Neutrophil (primary cell): ENCODE results near the gene NTF3.

Experiments used
- H3K27ac ChIP-seq: fragments of 200-600 bp; sonication (generic); 2 replicates; pipeline ENCODE4 v1.5.1; 2016; ENCODE audit warnings: mild to moderate bottlenecking, moderate library complexity
- H3K27me3 ChIP-seq: fragments of 200-600 bp; sonication (generic); 2 replicates; pipeline ENCODE4 v1.6.0; 2016; ENCODE audit warnings: mild to moderate bottlenecking
- H3K36me3 ChIP-seq: fragments of 200-600 bp; sonication (generic); 2 replicates; pipeline ENCODE4 v1.5.1; 2017
- H3K4me1 ChIP-seq, 2 experiments: fragments of 200-600 bp in 1 of 2; sonication (generic) in 1 of 2; 1 replicate in 1 of 2; 2 replicates in 1 of 2; pipeline versions ENCODE4 v1.5.1 to v1.6.1; 2013 to 2016; ENCODE audit warnings: low read depth in 1 of 2, low read length in 1 of 2, mild to moderate bottlenecking in 1 of 2, moderate library complexity in 1 of 2; ENCODE audit not compliant: control insufficient read depth in 1 of 2, insufficient read depth in 1 of 2
- H3K4me3 ChIP-seq, 2 experiments: fragments of 200-600 bp in 1 of 2; sonication (generic) in 1 of 2; 1 replicate in 1 of 2; 2 replicates in 1 of 2; pipeline ENCODE4 v1.5.1; 2013 to 2016; ENCODE audit warnings: low read depth in 1 of 2, low read length in 1 of 2, mild to moderate bottlenecking in 1 of 2, moderate library complexity in 1 of 2
- H3K9me3 ChIP-seq: fragments of 200-600 bp; sonication (generic); 2 replicates; pipeline ENCODE4 v1.5.1; 2016
- CTCF ChIP-seq: fragments of 200-600 bp; sonication (generic); IDR thresholded peaks from 2 replicates; pipeline ENCODE4 v1.5.1; 2016; ENCODE audit warnings: antibody characterized with exemption

Gene NTF3

GRCh38 chr12:5444520-5444919, 12.6 kb downstream of the NTF3 start:
- no peaks in the 10 kb centered on the region for H3K4me1 ChIP-seq
- H3K9me3 ChIP-seq = no peaks in the 10 kb centered on the region
- no peak for TF ChIP-seq CTCF
- no peak overlapping the region for H3K27ac ChIP-seq
- H3K36me3 ChIP-seq = no peaks in the 10 kb centered on the region
- peaks cover 47% of the 10 kb centered on the region for H3K27me3 ChIP-seq
- H3K4me3 ChIP-seq = no peak overlapping the region

GRCh38 chr12:5447320-5447719, 15.4 kb downstream of the NTF3 start:
- H3K27me3 ChIP-seq = peaks cover 46% of the 10 kb centered on the region
- H3K27ac ChIP-seq = no peak overlapping the region
- no peak for TF ChIP-seq CTCF
- H3K4me3 ChIP-seq = no peak overlapping the region
- no peaks in the 10 kb centered on the region for H3K4me1 ChIP-seq
- H3K9me3 ChIP-seq = no peaks in the 10 kb centered on the region
- H3K36me3 ChIP-seq = no peaks in the 10 kb centered on the region

- TF ChIP-seq CTCF = no peak
- Histone ChIP-seq H3K27ac (no peak overlapping the region), H3K27me3 (peaks cover 36% of the 10 kb centered on the region), H3K36me3 (no peaks in the 10 kb centered on the region), H3K4me3 (no peak overlapping the region), H3K9me3 (no peaks in the 10 kb centered on the region), H3K4me1 (no peaks in the 10 kb centered on the region)
Measured at GRCh38 chr12:5451251-5451650, 19.3 kb downstream of the NTF3 start.

GRCh38 chr12:5452569-5452968, 20.7 kb downstream of the NTF3 start:
- peaks cover 29% of the 10 kb centered on the region for H3K27me3 ChIP-seq
- TF ChIP-seq CTCF = no peak
- H3K27ac ChIP-seq = no peak overlapping the region
- no peak overlapping the region for H3K4me3 ChIP-seq
- H3K4me1 ChIP-seq = no peaks in the 10 kb centered on the region
- H3K36me3 ChIP-seq = no peaks in the 10 kb centered on the region
- no peaks in the 10 kb centered on the region for H3K9me3 ChIP-seq

GRCh38 chr12:5453466-5453865, 21.6 kb downstream of the NTF3 start:
- Histone ChIP-seq H3K27ac (no peak overlapping the region), H3K27me3 (peaks cover 20% of the 10 kb centered on the region), H3K9me3 (no peaks in the 10 kb centered on the region), H3K4me1 (no peaks in the 10 kb centered on the region), H3K36me3 (no peaks in the 10 kb centered on the region), H3K4me3 (no peak overlapping the region)
- TF ChIP-seq CTCF = no peak

GRCh38 chr12:5455045-5455444, 23.1 kb downstream of the NTF3 start:
- Histone ChIP-seq H3K27ac (no peak overlapping the region), H3K4me1 (no peaks in the 10 kb centered on the region), H3K27me3 (peaks cover 12% of the 10 kb centered on the region), H3K9me3 (no peaks in the 10 kb centered on the region), H3K4me3 (no peak overlapping the region), H3K36me3 (no peaks in the 10 kb centered on the region)
- no peak for TF ChIP-seq CTCF
